Cardiac septum (tissue), 1 donor: Measurements from ENCODE around the gene BOLA2B. TPM values are rescaled to one million over a fixed set of nuclear protein-coding genes. Genes with fewer than 3 reads are reported as not detected.

ENCODE experiments used
- DNase-seq: peaks from one replicate; pipeline ENCODE4 v3.0.0-alpha.2; 2020; ENCODE audit warnings: low spot score
- intact Hi-C: fragments of 100-400 bp; cut with DNase I; formaldehyde crosslinking; loops from one replicate; pipeline ENCODE4 v1.14.0; 2022
- total RNA-seq: library from RNA; stranded (reverse); fragmentation: NEBNext Ultra II Directional; extraction: Animal tissue kit (Norgen Biotek cat#: 25700); gene quantifications from one replicate; pipeline ENCODE4 v1.2.1, GENCODE V29; 2021
- donor health status: DM: no; HTN: no; CAD: no.

BOLA2B gene
- total RNA-seq, 1 donor from 2014 or later = 59.6 TPM

DNA sequence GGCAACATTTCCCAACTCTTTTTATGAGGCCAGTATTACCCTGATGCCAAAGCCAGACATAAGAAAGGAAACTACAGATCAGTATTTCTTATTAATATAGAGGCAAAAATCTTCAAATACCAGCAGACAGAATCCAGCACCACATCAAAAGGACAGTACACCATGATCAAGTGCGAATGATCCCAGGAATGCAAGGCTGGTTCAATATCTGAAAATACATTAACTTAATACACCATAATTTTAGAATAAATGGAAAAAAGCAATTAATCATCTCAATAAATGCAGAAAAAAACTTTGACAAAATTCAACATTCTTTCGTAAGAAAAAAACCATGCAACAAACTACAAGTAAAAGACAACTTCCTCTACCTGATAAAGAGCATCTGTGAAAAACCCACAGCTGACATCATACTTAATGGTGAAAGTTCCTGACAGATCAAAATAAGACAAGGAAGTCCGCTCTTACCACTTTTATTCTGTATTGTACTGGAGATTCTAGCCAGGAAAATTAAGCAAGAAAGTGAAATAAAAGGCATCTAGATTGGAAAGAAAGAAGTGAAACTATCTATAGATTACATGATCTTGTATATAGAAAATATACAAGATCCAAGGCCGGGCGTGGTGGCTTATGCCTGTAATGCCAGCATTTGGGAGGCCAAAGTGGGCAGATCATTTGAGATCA is 44.1 kb downstream of the BOLA2B start:
- intact Hi-C loops = no loop called here
- no peak for DNase-seq

- intact Hi-C loops = no loop called here
- DNase-seq = no peak
Observed at GRCh38 chr16:30147843-30148510, 45.5 kb downstream of the BOLA2B start.

GRCh38 chr16:30145657-30146056 is 47.8 kb downstream of the BOLA2B start:
- intact Hi-C loops = no loop called here
- no peak for DNase-seq

- intact Hi-C loops = no loop called here
- no peak for DNase-seq
Observed at GRCh38 chr16:30144917-30145316, 48.5 kb downstream of the BOLA2B start.

DNA sequence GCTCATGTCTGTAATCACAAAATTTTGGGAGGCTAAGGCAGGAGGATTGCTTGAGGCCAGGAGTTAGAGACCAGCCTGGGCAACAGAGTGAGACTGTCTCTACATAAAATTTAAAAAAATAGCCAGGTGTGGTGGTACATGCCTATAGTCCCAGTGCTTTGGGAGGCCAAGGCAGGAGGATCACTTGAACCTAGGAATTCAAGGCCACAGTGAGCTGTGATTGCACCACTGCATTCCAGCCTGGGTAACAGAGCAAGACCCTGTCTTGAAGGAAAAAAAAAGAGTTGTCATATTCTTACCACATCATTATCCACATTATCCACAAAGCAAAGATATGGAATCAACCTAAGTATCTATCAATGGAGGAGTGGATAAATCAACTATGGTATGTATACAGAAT is 49.4 kb downstream of the BOLA2B start:
- intact Hi-C loops = no loop called here

GRCh38 chr16:30143347-30143702 is 50.1 kb downstream of the BOLA2B start:
- no peak for DNase-seq
- intact Hi-C loops = no loop called here

More for the DNA sequence above, 49.4 kb downstream of the BOLA2B start:
- DNase-seq = no peak

Other genes with a start within 250 kb of the BOLA2B start
- gene TMEM219, start 231.6 kb downstream of the BOLA2B start, total RNA-seq = 66.4 TPM
- 38.9 TPM for gene TAOK2, start 219.8 kb downstream of the BOLA2B start, total RNA-seq
- gene HIRIP3, start 198.0 kb downstream of the BOLA2B start, total RNA-seq = 17.4 TPM
- gene INO80E, start 197.4 kb downstream of the BOLA2B start, total RNA-seq = 36.8 TPM
- gene DOC2A, start 182.6 kb downstream of the BOLA2B start, total RNA-seq = 0.38 TPM
- not detected for gene C16orf92, start 170.5 kb downstream of the BOLA2B start, total RNA-seq
- not detected for gene TLCD3B, start 162.4 kb downstream of the BOLA2B start, total RNA-seq
- 3,068 TPM for gene ALDOA, start 127.9 kb downstream of the BOLA2B start, total RNA-seq
- 44.1 TPM for gene PPP4C, start 117.7 kb downstream of the BOLA2B start, total RNA-seq
- 0.57 TPM for gene TBX6, start 101.7 kb downstream of the BOLA2B start, total RNA-seq
- gene YPEL3, start 97.5 kb downstream of the BOLA2B start, total RNA-seq = 43.2 TPM
- gene GDPD3, start 80.1 kb downstream of the BOLA2B start, total RNA-seq = 3.0 TPM
- gene MAPK3, start 70.4 kb downstream of the BOLA2B start, total RNA-seq = 47.8 TPM
- 7.4 TPM for gene CORO1A, start 10.1 kb downstream of the BOLA2B start, total RNA-seq
- gene SLX1A, start 209 bp upstream of the BOLA2B start, total RNA-seq = 24.9 TPM
- gene SULT1A3, start 5.6 kb upstream of the BOLA2B start, total RNA-seq = 7.0 TPM
- gene NPIPB13, start 54.8 kb upstream of the BOLA2B start, total RNA-seq = 3.2 TPM
- gene CD2BP2, start 161.6 kb upstream of the BOLA2B start, total RNA-seq = 41.7 TPM
- gene TBC1D10B, start 176.8 kb upstream of the BOLA2B start, total RNA-seq = 23.7 TPM
- gene MYL11, start 181.1 kb upstream of the BOLA2B start, total RNA-seq = 0.59 TPM
- 2.2 TPM for gene SEPTIN1, start 188.9 kb upstream of the BOLA2B start, total RNA-seq
- gene ZNF48, start 201.8 kb upstream of the BOLA2B start, total RNA-seq = 6.1 TPM
- gene ZNF771, start 213.9 kb upstream of the BOLA2B start, total RNA-seq = 7.5 TPM
- 23.1 TPM for gene DCTPP1, start 236.4 kb upstream of the BOLA2B start, total RNA-seq